Measurements from ENCODE around the gene IFRD1.

GRCh38 chr7:112447406-112447805, 2.9 kb upstream of the IFRD1 start:
- TF ChIP-seq CTCF (IDR thresholded peaks at IDR 0.05; ENCODE audit: insufficient read depth, low read length, poor library complexity, severe bottlenecking) (no peak), EZH2phosphoT487 (conservative IDR thresholded peaks at IDR 0.05; ENCODE audit: low read length) (no peak)

Data from SU-DHL-6 (cell line).